Body of pancreas (tissue), 4 donors: ENCODE data around the gene CMSS1.

ENCODE experiments used
- POLR2A ChIP-seq, 3 donors: fragments of 450-650 bp; IDR thresholded peaks; one replicate each; pipeline ENCODE4 v1.6.1; 2016; ENCODE audit warnings: antibody characterized with exemption in 3 of 3, mild to moderate bottlenecking in 2 of 3
- TF ChIP-seq, protein P1 (sequence below), 7 experiments: fragments of 450-650 bp in 4 of 7; fragments of 200-600 bp in 3 of 7; sonication (generic) in 3 of 7; IDR thresholded peaks; one replicate each; pipeline ENCODE4 v1.5.1; 2016 to 2019; ENCODE audit warnings: antibody characterized with exemption in 7 of 7

DNA sequence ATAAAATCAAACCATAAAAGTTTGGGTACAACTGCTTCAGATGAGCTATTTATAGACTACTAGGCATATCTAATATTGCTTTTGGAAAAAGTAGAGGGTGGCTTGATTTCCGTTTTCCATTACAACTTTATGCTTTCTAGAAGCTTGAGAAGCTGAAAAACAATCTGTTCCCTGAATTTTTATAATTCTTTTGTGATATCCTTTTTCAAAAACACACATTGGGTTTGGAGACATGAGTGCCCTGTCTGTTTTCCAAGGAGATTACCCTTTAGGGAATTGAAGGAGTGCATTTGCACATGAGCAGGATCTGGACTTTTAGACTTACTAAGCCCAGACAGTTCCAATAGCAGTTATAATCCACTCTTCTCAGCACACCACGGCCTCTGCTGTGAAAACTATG lies 346.1 kb downstream of the CMSS1 start:
- no peak for TF ChIP-seq POLR2A (IDR thresholded peaks at IDR 0.05)
- TF ChIP-seq, protein P1, sequence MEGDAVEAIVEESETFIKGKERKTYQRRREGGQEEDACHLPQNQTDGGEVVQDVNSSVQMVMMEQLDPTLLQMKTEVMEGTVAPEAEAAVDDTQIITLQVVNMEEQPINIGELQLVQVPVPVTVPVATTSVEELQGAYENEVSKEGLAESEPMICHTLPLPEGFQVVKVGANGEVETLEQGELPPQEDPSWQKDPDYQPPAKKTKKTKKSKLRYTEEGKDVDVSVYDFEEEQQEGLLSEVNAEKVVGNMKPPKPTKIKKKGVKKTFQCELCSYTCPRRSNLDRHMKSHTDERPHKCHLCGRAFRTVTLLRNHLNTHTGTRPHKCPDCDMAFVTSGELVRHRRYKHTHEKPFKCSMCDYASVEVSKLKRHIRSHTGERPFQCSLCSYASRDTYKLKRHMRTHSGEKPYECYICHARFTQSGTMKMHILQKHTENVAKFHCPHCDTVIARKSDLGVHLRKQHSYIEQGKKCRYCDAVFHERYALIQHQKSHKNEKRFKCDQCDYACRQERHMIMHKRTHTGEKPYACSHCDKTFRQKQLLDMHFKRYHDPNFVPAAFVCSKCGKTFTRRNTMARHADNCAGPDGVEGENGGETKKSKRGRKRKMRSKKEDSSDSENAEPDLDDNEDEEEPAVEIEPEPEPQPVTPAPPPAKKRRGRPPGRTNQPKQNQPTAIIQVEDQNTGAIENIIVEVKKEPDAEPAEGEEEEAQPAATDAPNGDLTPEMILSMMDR (IDR thresholded peaks at IDR 0.05) = no peak
